ENCODE measurements around the gene COQ10A. TPM values are rescaled to one million over a fixed set of nuclear protein-coding genes. Genes with fewer than 3 reads are reported as not detected.

The COQ10A gene
- total RNA-seq, 1 experiment from 2014 or later: 24.4 TPM

GRCh38 chr12:56241424-56242303, 25.1 kb upstream of the COQ10A start:
- no peaks in the 10 kb centered on the region for H3K9me3 Mint-ChIP-seq
- no peak for TF ChIP-seq SMAD3 (CRISPR knock-in tag; IDR thresholded peaks at IDR 0.05; ENCODE audit: borderline replicate concordance)
- DNase-seq (ENCODE audit: low spot score): no peak
- ChIA-PET CTCF (no interaction called here), POLR2A (no interaction called here)
- no peak for ATAC-seq
- H3K27ac Mint-ChIP-seq: no peak overlapping the region
- H3K4me1 Mint-ChIP-seq: peaks cover 6% of the 10 kb centered on the region
- H3K4me3 Mint-ChIP-seq: no peak overlapping the region
- H3K36me3 Mint-ChIP-seq: peaks cover 52% of the 10 kb centered on the region
- H3K27me3 Mint-ChIP-seq (ENCODE audit: low read depth): no peaks in the 10 kb centered on the region

- Mint-ChIP-seq H3K27ac (no peak overlapping the region), H3K4me3 (no peak overlapping the region), H3K27me3 (ENCODE audit: low read depth) (no peaks in the 10 kb centered on the region), H3K9me3 (no peaks in the 10 kb centered on the region), H3K4me1 (peaks cover 2% of the 10 kb centered on the region; the same call in 1 of the 2 replicates), H3K36me3 (peaks cover 63% of the 10 kb centered on the region)
- ChIA-PET POLR2A (interaction anchor here (1.3 kb wide), 1 partner anchor 14 kb away, joined by 3 read pairs; no protein-coding TSS in a partner anchor), CTCF (no interaction called here)
- DNase-seq (ENCODE audit: low spot score) (no peak), ATAC-seq (no peak)
- TF ChIP-seq ZNF512 (CRISPR knock-in tag; IDR thresholded peaks at IDR 0.05; ENCODE audit: borderline replicate concordance) (no peak), ZNF232 (CRISPR knock-in tag; IDR thresholded peaks at IDR 0.05) (no peak), ZNF317 (CRISPR knock-in tag; IDR thresholded peaks at IDR 0.05; ENCODE audit: borderline replicate concordance, low read depth) (no peak), NR2C2 (CRISPR knock-in tag; IDR thresholded peaks at IDR 0.05) (no peak), HMGA2 (CRISPR knock-in tag; IDR thresholded peaks at IDR 0.05) (no peak), ESRRA (CRISPR knock-in tag; IDR thresholded peaks at IDR 0.05; ENCODE audit: borderline replicate concordance) (no peak), MYBL2 (CRISPR knock-in tag; IDR thresholded peaks at IDR 0.05) (no peak), FOXJ3 (CRISPR knock-in tag; IDR thresholded peaks at IDR 0.05; ENCODE audit: borderline replicate concordance) (no peak), PREB (CRISPR knock-in tag; IDR thresholded peaks at IDR 0.05; ENCODE audit: borderline replicate concordance) (no peak)
Measured at GRCh38 chr12:56242986-56243385, 23.8 kb upstream of the COQ10A start.

- Mint-ChIP-seq H3K9me3 (no peaks in the 10 kb centered on the region), H3K36me3 (peaks cover 63% of the 10 kb centered on the region), H3K27ac (no peak overlapping the region), H3K4me3 (no peak overlapping the region), H3K27me3 (ENCODE audit: low read depth) (no peaks in the 10 kb centered on the region), H3K4me1 (no peaks in the 10 kb centered on the region)
- DNase-seq (ENCODE audit: low spot score): no peak
- ChIA-PET POLR2A (interaction anchor here (1.3 kb wide), 1 partner anchor 14 kb away, joined by 3 read pairs; no protein-coding TSS in a partner anchor), CTCF (interaction anchor here (0.6 kb wide), 1 partner anchor 15 kb away, joined by 3 read pairs; the partner anchor contains the start of gene ANKRD52)
- no peak for ATAC-seq
- TF ChIP-seq ARID4B (CRISPR knock-in tag; IDR thresholded peaks at IDR 0.05; ENCODE audit: borderline replicate concordance) (no peak), IRF2 (CRISPR knock-in tag; IDR thresholded peaks at IDR 0.05; ENCODE audit: borderline replicate concordance, low read depth) (no peak), ZNF219 (CRISPR knock-in tag; IDR thresholded peaks at IDR 0.05; ENCODE audit: borderline replicate concordance) (no peak), ZNF423 (CRISPR knock-in tag; IDR thresholded peaks at IDR 0.05) (no peak), SP1 (CRISPR knock-in tag; conservative IDR thresholded peaks at IDR 0.05) (no peak), ATF2 (CRISPR knock-in tag; IDR thresholded peaks at IDR 0.05; ENCODE audit: borderline replicate concordance, low read depth) (no peak), ZSCAN18 (CRISPR knock-in tag; IDR thresholded peaks at IDR 0.05) (no peak), TEAD1 (CRISPR knock-in tag; IDR thresholded peaks at IDR 0.05) (no peak), CREB1 (CRISPR knock-in tag; IDR thresholded peaks at IDR 0.05) (no peak)
Measured at GRCh38 chr12:56243731-56244181, 23.0 kb upstream of the COQ10A start.
